ENCODE measurements around the gene PDLIM3. TPM values are rescaled to one million over a fixed set of nuclear protein-coding genes. Genes with fewer than 3 reads are reported as not detected.

The PDLIM3 gene
- total RNA-seq, 1 experiment from 2014 or later: 0.47 TPM

DNA sequence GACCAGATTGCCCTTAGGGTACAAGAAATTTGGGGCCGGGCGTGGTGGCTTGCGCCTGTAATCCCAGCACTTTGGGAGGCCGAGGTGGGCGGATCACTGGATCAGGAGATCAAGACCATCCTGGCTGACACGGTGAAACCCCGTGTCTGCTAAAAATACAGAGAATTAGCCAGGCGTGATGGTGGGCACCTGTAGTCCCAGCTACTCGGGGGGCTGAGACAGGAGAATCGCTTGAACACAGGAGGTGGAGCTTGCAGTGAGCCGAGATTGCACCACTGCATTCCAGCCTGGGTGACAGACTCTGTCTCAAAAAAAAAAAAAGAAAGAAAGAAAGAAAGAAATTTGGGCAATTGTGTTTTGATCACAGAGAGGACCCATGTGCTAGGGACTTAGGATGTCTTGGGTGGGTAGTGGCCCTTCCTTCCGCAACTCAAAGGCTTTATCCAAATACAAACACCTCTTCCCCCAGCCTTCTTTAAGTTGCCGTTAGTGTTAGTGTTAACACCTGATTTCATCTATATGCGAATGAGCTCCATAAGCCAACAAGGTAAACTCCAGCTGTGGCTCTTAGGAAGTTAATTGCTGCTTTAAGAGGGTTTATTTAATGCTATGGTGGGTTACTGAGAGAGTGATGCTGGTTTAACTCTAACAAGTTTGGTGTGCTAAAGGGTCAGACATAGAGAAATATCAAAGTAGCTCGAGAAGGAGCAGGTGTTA is 55.1 kb downstream of the PDLIM3 start:
- Histone ChIP-seq H3K4me2 (ENCODE audit: low read length) (no peak overlapping the region), H3K27me3 (ENCODE audit: low read length) (peaks cover 16% of the 10 kb centered on the region), H3K27ac (ENCODE audit: low read length) (no peak overlapping the region), H3K36me3 (ENCODE audit: low read depth, low read length) (no peaks in the 10 kb centered on the region), H3K9me3 (ENCODE audit: low read length) (no peaks in the 10 kb centered on the region), H3F3A (ENCODE audit: low read length, unreplicated experiment) (no peaks in the 10 kb centered on the region), H3K79me2 (ENCODE audit: low read length) (no peaks in the 10 kb centered on the region), H2AFZ (ENCODE audit: low read length) (no peak overlapping the region), H3K9ac (ENCODE audit: low read length) (no peak overlapping the region), H3K4me3 (ENCODE audit: low read length) (no peak overlapping the region), H4K20me1 (ENCODE audit: low read length) (no peaks in the 10 kb centered on the region), H3K9me2 (replicated peaks; ENCODE audit: low read length) (no peaks in the 10 kb centered on the region), H3K4me1 (ENCODE audit: insufficient read depth, low read length) (no peaks in the 10 kb centered on the region)
- BruUV-seq (replicated peaks): no TSS peak
- ChIA-PET CTCF (no interaction called here), POLR2A (ENCODE audit: unreplicated experiment) (no interaction called here)
- DNase-seq (no peak), ATAC-seq (no peak)
- intact Hi-C loops (cut with micrococcal nuclease): no loop called here
- TF ChIP-seq EZH2 (IDR thresholded peaks at IDR 0.05; ENCODE audit: low read length, unreplicated experiment) (no peak), EZH2phosphoT487 (IDR thresholded peaks at IDR 0.05; ENCODE audit: borderline replicate concordance, low read length) (no peak)
- TF ChIP-seq, protein P1, sequence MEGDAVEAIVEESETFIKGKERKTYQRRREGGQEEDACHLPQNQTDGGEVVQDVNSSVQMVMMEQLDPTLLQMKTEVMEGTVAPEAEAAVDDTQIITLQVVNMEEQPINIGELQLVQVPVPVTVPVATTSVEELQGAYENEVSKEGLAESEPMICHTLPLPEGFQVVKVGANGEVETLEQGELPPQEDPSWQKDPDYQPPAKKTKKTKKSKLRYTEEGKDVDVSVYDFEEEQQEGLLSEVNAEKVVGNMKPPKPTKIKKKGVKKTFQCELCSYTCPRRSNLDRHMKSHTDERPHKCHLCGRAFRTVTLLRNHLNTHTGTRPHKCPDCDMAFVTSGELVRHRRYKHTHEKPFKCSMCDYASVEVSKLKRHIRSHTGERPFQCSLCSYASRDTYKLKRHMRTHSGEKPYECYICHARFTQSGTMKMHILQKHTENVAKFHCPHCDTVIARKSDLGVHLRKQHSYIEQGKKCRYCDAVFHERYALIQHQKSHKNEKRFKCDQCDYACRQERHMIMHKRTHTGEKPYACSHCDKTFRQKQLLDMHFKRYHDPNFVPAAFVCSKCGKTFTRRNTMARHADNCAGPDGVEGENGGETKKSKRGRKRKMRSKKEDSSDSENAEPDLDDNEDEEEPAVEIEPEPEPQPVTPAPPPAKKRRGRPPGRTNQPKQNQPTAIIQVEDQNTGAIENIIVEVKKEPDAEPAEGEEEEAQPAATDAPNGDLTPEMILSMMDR (conservative IDR thresholded peaks at IDR 0.05; ENCODE audit: low read depth, low read length): no peak

GRCh38 chr4:185479507-185479971 is 55.8 kb downstream of the PDLIM3 start:
- TF ChIP-seq EZH2 (IDR thresholded peaks at IDR 0.05; ENCODE audit: low read length, unreplicated experiment) (no peak), EZH2phosphoT487 (IDR thresholded peaks at IDR 0.05; ENCODE audit: borderline replicate concordance, low read length) (no peak)
- TF ChIP-seq, protein P1 (conservative IDR thresholded peaks at IDR 0.05; ENCODE audit: low read depth, low read length): no peak
- BruUV-seq (replicated peaks): no TSS peak
- ATAC-seq: no peak
- Histone ChIP-seq H3K4me1 (ENCODE audit: insufficient read depth, low read length) (no peaks in the 10 kb centered on the region), H3K27me3 (ENCODE audit: low read length) (peaks cover 16% of the 10 kb centered on the region), H3K9me2 (replicated peaks; ENCODE audit: low read length) (no peaks in the 10 kb centered on the region), H2AFZ (ENCODE audit: low read length) (no peak overlapping the region), H3K36me3 (ENCODE audit: low read depth, low read length) (no peaks in the 10 kb centered on the region), H3K4me2 (ENCODE audit: low read length) (no peak overlapping the region), H3K9me3 (ENCODE audit: low read length) (no peaks in the 10 kb centered on the region), H3F3A (ENCODE audit: low read length, unreplicated experiment) (no peaks in the 10 kb centered on the region), H4K20me1 (ENCODE audit: low read length) (no peaks in the 10 kb centered on the region), H3K79me2 (ENCODE audit: low read length) (no peaks in the 10 kb centered on the region), H3K9ac (ENCODE audit: low read length) (no peak overlapping the region), H3K27ac (ENCODE audit: low read length) (no peak overlapping the region), H3K4me3 (ENCODE audit: low read length) (no peak overlapping the region)
- intact Hi-C loops (cut with micrococcal nuclease): no loop called here
- DNase-seq: no peak
- POLR2A ChIA-PET (ENCODE audit: unreplicated experiment): no interaction called here
- CTCF ChIA-PET: no interaction called here

DNA sequence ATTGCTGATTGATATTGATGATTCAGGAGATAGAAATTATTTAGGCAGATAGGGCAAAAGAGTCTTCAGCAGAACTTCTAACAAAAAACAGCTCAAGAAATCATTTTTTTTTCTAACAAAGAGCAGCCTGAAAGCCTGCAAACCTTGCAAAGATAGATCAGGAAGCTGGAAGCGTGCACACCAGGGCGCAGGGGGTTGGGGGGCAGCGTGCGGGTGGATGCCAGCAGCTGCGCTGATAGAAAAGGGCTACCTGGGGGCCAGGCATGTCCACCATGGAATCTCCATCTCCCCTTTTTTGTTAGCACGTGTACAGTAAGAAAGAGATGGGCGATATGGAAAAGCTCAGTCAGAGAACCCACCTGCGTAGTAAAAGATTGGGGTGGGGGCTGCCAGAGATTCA is 62.1 kb downstream of the PDLIM3 start:
- Histone ChIP-seq H2AFZ (ENCODE audit: low read length) (no peak overlapping the region), H3K79me2 (ENCODE audit: low read length) (no peaks in the 10 kb centered on the region), H3F3A (ENCODE audit: low read length, unreplicated experiment) (no peaks in the 10 kb centered on the region), H3K4me2 (ENCODE audit: low read length) (no peak overlapping the region), H4K20me1 (ENCODE audit: low read length) (no peaks in the 10 kb centered on the region), H3K27me3 (ENCODE audit: low read length) (no peaks in the 10 kb centered on the region), H3K27ac (ENCODE audit: low read length) (no peak overlapping the region), H3K9me2 (replicated peaks; ENCODE audit: low read length) (no peaks in the 10 kb centered on the region), H3K4me3 (ENCODE audit: low read length) (no peak overlapping the region), H3K9ac (ENCODE audit: low read length) (no peak overlapping the region), H3K4me1 (ENCODE audit: insufficient read depth, low read length) (peaks cover 5% of the 10 kb centered on the region; the same call in 1 of the 2 replicates), H3K36me3 (ENCODE audit: low read depth, low read length) (no peaks in the 10 kb centered on the region), H3K9me3 (ENCODE audit: low read length) (no peaks in the 10 kb centered on the region)
- CTCF ChIA-PET: interaction anchor here (0.6 to 0.7 kb wide), 2 partner anchors 44 to 55 kb away, joined by 3 read pairs; no protein-coding TSS in a partner anchor
- TF ChIP-seq, protein P1 (conservative IDR thresholded peaks at IDR 0.05; ENCODE audit: low read depth, low read length): no peak
- TF ChIP-seq EZH2phosphoT487 (IDR thresholded peaks at IDR 0.05; ENCODE audit: borderline replicate concordance, low read length) (no peak), EZH2 (IDR thresholded peaks at IDR 0.05; ENCODE audit: low read length, unreplicated experiment) (no peak)
- DNase-seq (no peak), ATAC-seq (no peak)
- intact Hi-C loops (cut with micrococcal nuclease): no loop called here
- POLR2A ChIA-PET (ENCODE audit: unreplicated experiment): no interaction called here
- BruUV-seq (replicated peaks): no TSS peak

Data from PC-3 (cell line).